NT2/D1 (cell line): ENCODE results near the gene CDA.

Experiments
- DNase-seq: peaks from one replicate; pipeline ENCODE4 v3.0.0-alpha.2; 2011; ENCODE audit warnings: low read depth, low spot score
- H3K27me3 ChIP-seq: 2 replicates; pipeline ENCODE4 v1.6.0; 2011; ENCODE audit warnings: mild to moderate bottlenecking; ENCODE audit not compliant: insufficient read length, insufficient read depth
- H3K36me3 ChIP-seq: 2 replicates; pipeline ENCODE4 v1.6.1; 2011; ENCODE audit warnings: mild to moderate bottlenecking, low read length, mixed read lengths; ENCODE audit not compliant: insufficient read depth, insufficient read length
- H3K4me1 ChIP-seq: 2 replicates; pipeline ENCODE4 v1.5.1; 2011; ENCODE audit not compliant: insufficient read depth, insufficient read length
- H3K4me3 ChIP-seq: 2 replicates; pipeline ENCODE4 v1.5.1; 2011; ENCODE audit warnings: low read depth; ENCODE audit not compliant: insufficient read length
- H3K9ac ChIP-seq: 2 replicates; pipeline ENCODE4 v1.6.0; 2011; ENCODE audit warnings: low read depth; ENCODE audit not compliant: insufficient read length
- H3K9me3 ChIP-seq: 2 replicates; pipeline ENCODE4 v1.5.1; 2011; ENCODE audit warnings: mild to moderate bottlenecking, low read length; ENCODE audit not compliant: insufficient read depth
- SUZ12 ChIP-seq: IDR thresholded peaks from 2 replicates; pipeline ENCODE4 v1.6.1; 2011; ENCODE audit not compliant: insufficient read length, insufficient read depth; ENCODE audit errors: extremely low read depth
- YY1 ChIP-seq: IDR thresholded peaks from 2 replicates; pipeline ENCODE4 v1.6.1; 2011; ENCODE audit not compliant: insufficient read length, insufficient read depth
- ZNF274 ChIP-seq: IDR thresholded peaks from 2 replicates; pipeline ENCODE4 v1.6.1; 2011; ENCODE audit warnings: mild to moderate bottlenecking, low read depth, low read length

Gene CDA

DNA sequence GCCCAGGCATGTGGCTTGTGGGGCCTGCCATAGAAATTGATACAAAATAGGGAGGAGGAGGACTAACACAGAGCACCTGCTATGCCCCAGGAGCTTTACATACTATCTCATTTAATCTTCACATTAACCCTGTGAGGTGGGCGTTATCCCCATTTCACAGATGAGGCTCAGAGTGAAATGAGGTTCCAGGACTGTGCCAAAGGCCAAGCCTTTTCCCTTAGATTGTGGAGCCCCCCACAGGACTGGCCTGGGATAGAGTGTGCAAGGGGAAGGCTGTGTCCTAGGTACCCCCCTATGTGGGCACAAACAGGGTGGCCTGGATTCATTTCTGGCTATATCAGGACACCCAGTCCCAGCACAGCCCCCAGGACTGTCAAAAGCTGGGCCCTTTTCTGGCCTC is 74.5 kb downstream of the CDA start:
- H3K27me3 ChIP-seq = no peaks in the 10 kb centered on the region
- DNase-seq = no peak
- TF ChIP-seq SUZ12 = no peak
- no peak for TF ChIP-seq YY1
- TF ChIP-seq ZNF274 = no peak
- H3K9me3 ChIP-seq = no peaks in the 10 kb centered on the region
- H3K36me3 ChIP-seq = peaks cover 18% of the 10 kb centered on the region
- no peak overlapping the region for H3K4me3 ChIP-seq
- H3K4me1 ChIP-seq = no peaks in the 10 kb centered on the region
- H3K9ac ChIP-seq = no peak overlapping the region

DNA sequence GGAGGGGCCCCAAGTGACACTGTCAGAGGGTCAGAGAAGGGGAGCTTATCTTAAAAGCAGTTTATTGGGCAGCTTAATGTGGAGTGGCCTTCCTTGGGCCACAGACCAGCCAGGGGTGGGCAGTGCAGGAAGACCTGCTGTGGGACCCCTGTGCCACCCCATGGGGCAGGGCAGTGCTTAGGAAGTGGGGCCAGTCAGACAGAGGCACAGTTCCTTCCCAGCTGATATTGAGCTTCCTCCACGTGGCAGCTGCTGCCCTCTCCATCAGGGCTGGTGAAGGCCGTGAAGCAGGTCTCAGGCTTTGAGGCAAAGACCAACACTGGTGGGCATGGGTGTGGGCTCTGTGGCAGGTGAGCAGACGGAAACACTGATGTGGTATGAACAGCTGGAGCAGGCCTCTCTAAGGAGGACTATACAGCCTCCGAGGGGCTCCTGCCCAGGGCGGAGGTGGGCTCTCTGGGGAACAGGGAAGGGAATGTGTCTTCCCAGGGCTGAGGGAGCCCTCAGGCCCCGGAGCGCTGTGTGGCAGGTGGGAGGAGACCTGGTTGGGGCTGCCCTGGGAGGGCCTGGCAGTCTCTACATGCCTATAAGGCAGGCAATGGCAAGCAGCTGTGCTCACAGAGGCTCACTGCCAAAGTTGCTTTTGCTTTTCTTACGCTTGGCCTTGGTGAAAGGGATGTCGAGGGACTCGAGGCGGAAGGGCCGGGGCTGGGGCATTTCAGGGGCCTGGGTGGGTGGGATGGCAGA is 75.2 kb downstream of the CDA start:
- no peak for DNase-seq
- peaks cover 14% of the 10 kb centered on the region for H3K36me3 ChIP-seq
- H3K4me1 ChIP-seq = no peaks in the 10 kb centered on the region
- no peaks in the 10 kb centered on the region for H3K9me3 ChIP-seq
- no peaks in the 10 kb centered on the region for H3K27me3 ChIP-seq
- no peak for TF ChIP-seq SUZ12
- no peak for TF ChIP-seq YY1
- TF ChIP-seq ZNF274 = no peak
- H3K4me3 ChIP-seq = no peak overlapping the region
- no peak overlapping the region for H3K9ac ChIP-seq

- H3K27me3 ChIP-seq = no peaks in the 10 kb centered on the region
- no peaks in the 10 kb centered on the region for H3K9me3 ChIP-seq
- TF ChIP-seq ZNF274 (no peak), YY1 (no peak), SUZ12 (no peak)
- no peaks in the 10 kb centered on the region for H3K4me1 ChIP-seq
- DNase-seq = no peak
- peaks cover 11% of the 10 kb centered on the region for H3K36me3 ChIP-seq
- no peak overlapping the region for H3K9ac ChIP-seq
- H3K4me3 ChIP-seq = no peak overlapping the region
These were observed 76.8 kb downstream of the CDA start for GRCh38 chr1:20665726-20666125.

DNA sequence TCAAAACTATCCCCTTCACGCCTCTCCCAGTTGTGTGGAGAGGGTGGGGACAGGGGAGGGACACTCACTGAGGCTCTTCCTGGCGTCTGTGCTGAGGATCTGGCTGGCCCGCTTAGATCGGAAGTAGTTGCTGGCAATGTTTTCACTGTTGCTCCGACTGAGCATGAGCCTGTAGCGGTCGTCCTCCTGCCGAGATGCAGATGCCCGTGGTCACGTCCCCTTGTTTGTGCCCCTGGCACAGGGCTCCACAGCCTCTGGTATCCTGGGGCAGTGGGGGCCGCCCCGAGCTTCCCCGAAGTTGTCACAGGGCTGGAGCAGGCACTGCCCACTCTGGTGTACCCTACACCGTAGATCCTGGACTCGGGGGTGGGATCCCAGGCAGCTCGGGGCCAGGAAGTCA is 77.2 kb downstream of the CDA start:
- no peak overlapping the region for H3K4me3 ChIP-seq
- no peaks in the 10 kb centered on the region for H3K27me3 ChIP-seq
- peaks cover 15% of the 10 kb centered on the region for H3K36me3 ChIP-seq
- H3K9ac ChIP-seq = no peak overlapping the region
- DNase-seq = no peak
- TF ChIP-seq YY1 (no peak), ZNF274 (no peak), SUZ12 (no peak)
- no peaks in the 10 kb centered on the region for H3K9me3 ChIP-seq
- no peaks in the 10 kb centered on the region for H3K4me1 ChIP-seq

GRCh38 chr1:20666804-20667203 is 77.9 kb downstream of the CDA start:
- Histone ChIP-seq H3K4me1 (no peaks in the 10 kb centered on the region), H3K27me3 (no peaks in the 10 kb centered on the region), H3K9me3 (no peaks in the 10 kb centered on the region), H3K4me3 (no peak overlapping the region), H3K9ac (no peak overlapping the region), H3K36me3 (peaks cover 19% of the 10 kb centered on the region)
- TF ChIP-seq ZNF274 (no peak), SUZ12 (no peak), YY1 (no peak)
- no peak for DNase-seq
